OCI-LY7 (cell line): ENCODE measurements around the gene CTSE. TPM values are rescaled to one million over a fixed set of nuclear protein-coding genes. Genes with fewer than 3 reads are reported as not detected.
"Not testable (repeated sequence)": the region's sequence is repeated elsewhere in the genome, so short reads cannot be mapped to it uniquely, and the experiment has no call there.

ENCODE experiments used
- BruUV-seq: library from RNA; stranded (reverse); fragments of 400-500 nt; replicated peaks from 2 replicates; lab custom pipeline; 2021; lab: Mats Ljungman, UMichigan
- CTCF ChIA-PET: fragments of 300-600 bp; sonication (Branson Sonifier 250); formaldehyde crosslinking; loops from one replicate; lab custom pipeline; 2022; ENCODE audit warnings: antibody characterized with exemption; ENCODE audit not compliant: unreplicated experiment; lab: Charles Lee
- POLR2A ChIA-PET: fragments of 300-600 bp; sonication (Branson Sonifier 250); formaldehyde crosslinking; loops from one replicate; lab custom pipeline; 2022; ENCODE audit warnings: antibody characterized with exemption; lab: Charles Lee
- DNase-seq: peaks from one replicate; pipeline ENCODE4 v3.0.0-alpha.2; 2015; ENCODE audit warnings: low spot score
- H2AFZ ChIP-seq: fragments of 200-600 bp; sonication (generic), shearing (Covaris generic); 2 replicates; pipeline ENCODE4 v1.6.1; 2014; ENCODE audit warnings: mild to moderate bottlenecking, antibody characterized with exemption, low read length, moderate library complexity
- H3K27ac ChIP-seq: fragments of 200-600 bp; sonication (generic); 2 replicates; pipeline ENCODE4 v1.5.1; 2014; ENCODE audit warnings: mixed run types, low read depth, mild to moderate bottlenecking, moderate library complexity, low read length, inconsistent platforms; ENCODE audit not compliant: poor library complexity, severe bottlenecking
- H3K36me3 ChIP-seq: fragments of 200-600 bp; sonication (generic); 2 replicates; pipeline ENCODE4 v1.6.1; 2014; ENCODE audit warnings: mild to moderate bottlenecking, antibody characterized with exemption, low read length, moderate library complexity, mixed read lengths; ENCODE audit not compliant: insufficient read depth
- H3K4me1 ChIP-seq: fragments of 200-600 bp; sonication (generic); 2 replicates; pipeline ENCODE4 v1.5.1; 2014; ENCODE audit warnings: mild to moderate bottlenecking, low read length; ENCODE audit not compliant: insufficient read depth, poor library complexity, severe bottlenecking
- H3K4me2 ChIP-seq: fragments of 200-600 bp; sonication (generic); 2 replicates; pipeline ENCODE4 v1.6.1; 2014; ENCODE audit warnings: mild to moderate bottlenecking, low read length
- H3K4me3 ChIP-seq: fragments of 200-600 bp; sonication (generic); 2 replicates; pipeline ENCODE4 v1.5.1; 2014; ENCODE audit warnings: mild to moderate bottlenecking, low read depth, low read length; ENCODE audit not compliant: poor library complexity, severe bottlenecking
- H3K79me2 ChIP-seq: fragments of 200-600 bp; sonication (generic); 2 replicates; pipeline ENCODE4 v1.6.1; 2016; ENCODE audit warnings: low read depth, mild to moderate bottlenecking, low read length, moderate library complexity, mixed read lengths; ENCODE audit not compliant: insufficient read depth
- H3K9me2 ChIP-seq: fragments of 200-600 bp; sonication (generic); 2 replicates; pipeline ENCODE4 v1.6.1; 2016; ENCODE audit warnings: mild to moderate bottlenecking, low read length, mixed read lengths; ENCODE audit not compliant: insufficient read depth
- H3K9me3 ChIP-seq: fragments of 200-600 bp; sonication (generic); 2 replicates; pipeline ENCODE4 v1.6.1; 2014; ENCODE audit warnings: mild to moderate bottlenecking, mixed run types, low read length, mixed read lengths
- H4K20me1 ChIP-seq: fragments of 200-600 bp; sonication (generic); 2 replicates; pipeline ENCODE4 v1.6.1; 2014; ENCODE audit warnings: mild to moderate bottlenecking, antibody characterized with exemption, low read length, moderate library complexity, mixed read lengths; ENCODE audit not compliant: insufficient read depth
- CTCF ChIP-seq: fragments of 200-600 bp; sonication (generic); conservative IDR thresholded peaks from 2 replicates; pipeline ENCODE4 v1.5.1; 2014; ENCODE audit warnings: mild to moderate bottlenecking, antibody characterized with exemption, low read length, moderate library complexity, mixed read lengths
- EZH2phosphoT487 ChIP-seq: fragments of 200-600 bp; sonication (generic); IDR thresholded peaks from 2 replicates; pipeline ENCODE4 v1.6.1; 2018; ENCODE audit warnings: low read depth, borderline replicate concordance, mild to moderate bottlenecking, mixed run types, antibody characterized with exemption, low read length, moderate library complexity, mixed read lengths
- intact Hi-C: fragments of 100-400 bp; cut with micrococcal nuclease; formaldehyde crosslinking; loops from one replicate; pipeline ENCODE4 v1.10.0; 2022; ENCODE audit not compliant: unreplicated experiment
- total RNA-seq, 2 experiments: library from RNA; depleted of rRNA in 1 of 2; stranded (reverse); fragments of >200 nt in 1 of 2; shearing (Covaris generic) in 1 of 2; gene quantifications; 2 replicates each; pipeline ENCODE4 v1.2.3, GENCODE V29; 2014 to 2022

CTSE gene
- total RNA-seq, 2 experiments from 2014 or later = not detected

- H3K4me1 ChIP-seq = peaks cover 33% of the 10 kb centered on the region
- H2AFZ ChIP-seq = no peak overlapping the region
- CTCF ChIA-PET = no interaction called here
- intact Hi-C loops = no loop called here
- peaks cover 82% of the 10 kb centered on the region for H3K36me3 ChIP-seq
- no peaks in the 10 kb centered on the region for H3K9me2 ChIP-seq
- H3K4me2 ChIP-seq = peak overlapping the region; percentile 28
- no peak for TF ChIP-seq CTCF
- no TSS peak for BruUV-seq
- no peaks in the 10 kb centered on the region for H4K20me1 ChIP-seq
- H3K79me2 ChIP-seq = peaks cover 9% of the 10 kb centered on the region; the same call in 1 of the 2 replicates
- H3K9me3 ChIP-seq = no peaks in the 10 kb centered on the region
- peak overlapping the region; percentile 30 for H3K27ac ChIP-seq
- peak; percentile 58 for DNase-seq
- POLR2A ChIA-PET = interaction anchor here (1.2 kb wide), 2 partner anchors 15 to 30 kb away, joined by 3 to 5 read pairs; no protein-coding TSS in a partner anchor
- no peak overlapping the region for H3K4me3 ChIP-seq
Measured at GRCh38 chr1:206066479-206067171, 42.9 kb upstream of the CTSE start.

- POLR2A ChIA-PET = no interaction called here
- Histone ChIP-seq H3K79me2 (peaks cover 14% of the 10 kb centered on the region; the same call in 1 of the 2 replicates), H4K20me1 (no peaks in the 10 kb centered on the region), H3K4me1 (peaks cover 33% of the 10 kb centered on the region), H3K4me2 (no peak overlapping the region), H2AFZ (no peak overlapping the region), H3K27ac (peak overlapping the region; percentile 30), H3K9me3 (no peaks in the 10 kb centered on the region), H3K4me3 (no peak overlapping the region), H3K36me3 (peaks cover 82% of the 10 kb centered on the region), H3K9me2 (no peaks in the 10 kb centered on the region)
- no peak for DNase-seq
- CTCF ChIA-PET = no interaction called here
- TF ChIP-seq CTCF = no peak
- TF ChIP-seq EZH2phosphoT487 = no peak
- BruUV-seq = no TSS peak
- intact Hi-C loops = no loop called here
Measured at GRCh38 chr1:206065547-206066145, 42.0 kb upstream of the CTSE start.

GRCh38 chr1:206064501-206064900, 40.8 kb upstream of the CTSE start:
- H3K27ac ChIP-seq, CTCF ChIA-PET, BruUV-seq, H3K4me2 ChIP-seq, H4K20me1 ChIP-seq, H3K9me2 ChIP-seq, H2AFZ ChIP-seq, H3K4me3 ChIP-seq, intact Hi-C loops, H3K9me3 ChIP-seq, DNase-seq, POLR2A ChIA-PET: not testable (repeated sequence)
- H3K79me2 ChIP-seq = peaks cover 25% of the 10 kb centered on the region
- peaks cover 82% of the 10 kb centered on the region for H3K36me3 ChIP-seq
- peaks cover 44% of the 10 kb centered on the region for H3K4me1 ChIP-seq

- peaks cover 30% of the 10 kb centered on the region for H3K79me2 ChIP-seq
- H3K27ac ChIP-seq, H3K9me3 ChIP-seq, H4K20me1 ChIP-seq, H3K9me2 ChIP-seq, intact Hi-C loops, H3K4me2 ChIP-seq, DNase-seq, H2AFZ ChIP-seq, H3K4me3 ChIP-seq, POLR2A ChIA-PET, CTCF ChIA-PET, BruUV-seq: not testable (repeated sequence)
- H3K4me1 ChIP-seq = peaks cover 49% of the 10 kb centered on the region
- peaks cover 82% of the 10 kb centered on the region for H3K36me3 ChIP-seq
Measured at GRCh38 chr1:206064001-206064400, 40.3 kb upstream of the CTSE start.
